Neural cell (in vitro differentiated cells): ENCODE results near the gene HIP1R. TPM values are rescaled to one million over a fixed set of nuclear protein-coding genes. Genes with fewer than 3 reads are reported as not detected.
A peak's percentile ranks its signal among the peaks of the same experiment; 100 is the strongest.

Experiments used
- H2AFZ ChIP-seq: fragments of 200-600, 300-800 bp; sonication (generic), shearing (Covaris generic); 2 replicates; pipeline ENCODE4 v1.6.0; 2014; ENCODE audit warnings: low read depth, mild to moderate bottlenecking, antibody characterized with exemption, low read length, moderate library complexity
- H3F3A ChIP-seq: fragments of 200-600 bp; shearing (Covaris generic); 2 replicates; pipeline ENCODE4 v1.6.1; 2016; ENCODE audit warnings: mild to moderate bottlenecking, moderate library complexity, mixed read lengths, antibody characterized with exemption, low read length; ENCODE audit not compliant: insufficient read depth, poor library complexity, severe bottlenecking
- H3K27ac ChIP-seq: fragments of 200-600, 300-800 bp; sonication (generic), shearing (Covaris generic); 2 replicates; pipeline ENCODE4 v1.5.1; 2014; ENCODE audit warnings: mild to moderate bottlenecking, low read length, moderate library complexity
- H3K27me3 ChIP-seq: fragments of 300-800, 200-600 bp; sonication (generic), shearing (Covaris generic); 2 replicates; pipeline ENCODE4 v1.6.0; 2014; ENCODE audit warnings: mild to moderate bottlenecking, low read depth, low read length, moderate library complexity; ENCODE audit not compliant: insufficient read depth
- H3K36me3 ChIP-seq: fragments of 300-800, 200-600 bp; sonication (generic), shearing (Covaris generic); 2 replicates; pipeline ENCODE4 v1.5.1; 2014; ENCODE audit warnings: mild to moderate bottlenecking, antibody characterized with exemption, low read length, moderate library complexity; ENCODE audit not compliant: insufficient read depth
- H3K4me2 ChIP-seq: fragments of 300-800, 200-600 bp; sonication (generic), shearing (Covaris generic); 2 replicates; pipeline ENCODE4 v1.6.0; 2014; ENCODE audit warnings: mild to moderate bottlenecking, low read length
- H3K4me3 ChIP-seq: fragments of 300-800, 200-600 bp; sonication (generic), shearing (Covaris generic); 2 replicates; pipeline ENCODE4 v1.5.1; 2014; ENCODE audit warnings: mild to moderate bottlenecking, low read length, moderate library complexity
- H3K79me2 ChIP-seq: fragments of 200-600 bp; shearing (Covaris generic); replicated peaks from 2 replicates; pipeline ENCODE4 v1.6.0; 2014; ENCODE audit warnings: mild to moderate bottlenecking, low read length, moderate library complexity; ENCODE audit not compliant: insufficient read depth
- H3K9ac ChIP-seq: fragments of 300-800, 200-600 bp; sonication (generic), shearing (Covaris generic); 2 replicates; pipeline ENCODE4 v1.6.1; 2016; ENCODE audit warnings: mild to moderate bottlenecking, low read length, mixed read lengths
- H3K9me2 ChIP-seq: fragments of 200-600 bp; shearing (Covaris generic); 2 replicates; pipeline ENCODE4 v1.6.1; 2016; ENCODE audit warnings: mild to moderate bottlenecking, low read length, mixed read lengths; ENCODE audit not compliant: insufficient read depth
- H3K9me3 ChIP-seq: fragments of 200-600, 300-800 bp; sonication (generic), shearing (Covaris generic); 2 replicates; pipeline ENCODE4 v1.6.1; 2016; ENCODE audit warnings: mild to moderate bottlenecking, mixed run types, low read length, moderate library complexity, mixed read lengths
- H4K20me1 ChIP-seq: fragments of 200-600 bp; shearing (Covaris generic); 2 replicates; pipeline ENCODE4 v1.6.1; 2016; ENCODE audit warnings: mild to moderate bottlenecking, mixed run types; ENCODE audit not compliant: insufficient read depth
- CTCF ChIP-seq: fragments of 450-650 bp; IDR thresholded peaks from 2 replicates; pipeline ENCODE4 v1.5.1; 2014; ENCODE audit warnings: antibody characterized with exemption, mild to moderate bottlenecking, moderate library complexity; ENCODE audit not compliant: poor library complexity, severe bottlenecking
- EP300 ChIP-seq: fragments of 450-650 bp; conservative IDR thresholded peaks from 2 replicates; pipeline ENCODE4 v1.6.1; 2014; ENCODE audit warnings: antibody characterized with exemption, mild to moderate bottlenecking, moderate library complexity; ENCODE audit not compliant: poor library complexity, severe bottlenecking
- EZH2 ChIP-seq: fragments of 200-600, 300-800 bp; shearing (Covaris generic), sonication (generic); IDR thresholded peaks from 2 replicates; pipeline ENCODE4 v1.6.1; 2014; ENCODE audit warnings: antibody characterized with exemption, low read length, borderline replicate concordance, mild to moderate bottlenecking; ENCODE audit not compliant: insufficient read depth, poor library complexity, severe bottlenecking
- MXI1 ChIP-seq: fragments of 450-650 bp; conservative IDR thresholded peaks from 2 replicates; pipeline ENCODE4 v1.6.1; 2014; ENCODE audit warnings: antibody characterized with exemption, mild to moderate bottlenecking; ENCODE audit not compliant: poor library complexity, severe bottlenecking
- POLR2AphosphoS5 ChIP-seq: IDR thresholded peaks from 2 replicates; pipeline ENCODE4 v1.6.1; 2012
- RAD21 ChIP-seq: fragments of 450-650 bp; conservative IDR thresholded peaks from 2 replicates; pipeline ENCODE4 v1.6.1; 2014; ENCODE audit warnings: antibody characterized with exemption, mild to moderate bottlenecking, moderate library complexity
- REST ChIP-seq: IDR thresholded peaks from 2 replicates; pipeline ENCODE4 v1.6.1; 2012; ENCODE audit warnings: borderline replicate concordance
- SMC3 ChIP-seq: fragments of 450-650 bp; conservative IDR thresholded peaks from 2 replicates; pipeline ENCODE4 v1.6.1; 2014; ENCODE audit warnings: antibody characterized with exemption, mild to moderate bottlenecking, moderate library complexity; ENCODE audit not compliant: poor library complexity
- TAF1 ChIP-seq: IDR thresholded peaks from 2 replicates; pipeline ENCODE4 v1.6.1; 2012; ENCODE audit warnings: low read depth
- polyA plus RNA-seq: library from polyadenylated mRNA; depleted of rRNA; stranded (reverse); fragments of >200 nt; gene quantifications from 2 replicates; pipeline ENCODE4 v1.2.3, GENCODE V29; 2014

HIP1R gene
- polyA plus RNA-seq, 1 donor from 2014 or later, result 270 TPM

- H3K9me3 ChIP-seq, result no peaks in the 10 kb centered on the region
- TF ChIP-seq SMC3, result no peak
- peak; percentile 17 for TF ChIP-seq REST
- TF ChIP-seq MXI1, result peak; percentile 0
- peak overlapping the region; percentile 84 for H3K4me3 ChIP-seq
- H3K27me3 ChIP-seq, result no peaks in the 10 kb centered on the region
- peaks cover 3% of the 10 kb centered on the region for H3F3A ChIP-seq
- H3K36me3 ChIP-seq, result peaks cover 7% of the 10 kb centered on the region
- H4K20me1 ChIP-seq, result peaks cover 20% of the 10 kb centered on the region
- no peak overlapping the region for H3K4me2 ChIP-seq
- peak overlapping the region; percentile 62 for H3K9ac ChIP-seq
- H2AFZ ChIP-seq, result no peak overlapping the region
- H3K27ac ChIP-seq, result no peak overlapping the region
- no peaks in the 10 kb centered on the region for H3K9me2 ChIP-seq
- H3K79me2 ChIP-seq, result peaks cover 46% of the 10 kb centered on the region
Observed at GRCh38 chr12:122835750-122836026, 431 bp downstream of the HIP1R start.

DNA sequence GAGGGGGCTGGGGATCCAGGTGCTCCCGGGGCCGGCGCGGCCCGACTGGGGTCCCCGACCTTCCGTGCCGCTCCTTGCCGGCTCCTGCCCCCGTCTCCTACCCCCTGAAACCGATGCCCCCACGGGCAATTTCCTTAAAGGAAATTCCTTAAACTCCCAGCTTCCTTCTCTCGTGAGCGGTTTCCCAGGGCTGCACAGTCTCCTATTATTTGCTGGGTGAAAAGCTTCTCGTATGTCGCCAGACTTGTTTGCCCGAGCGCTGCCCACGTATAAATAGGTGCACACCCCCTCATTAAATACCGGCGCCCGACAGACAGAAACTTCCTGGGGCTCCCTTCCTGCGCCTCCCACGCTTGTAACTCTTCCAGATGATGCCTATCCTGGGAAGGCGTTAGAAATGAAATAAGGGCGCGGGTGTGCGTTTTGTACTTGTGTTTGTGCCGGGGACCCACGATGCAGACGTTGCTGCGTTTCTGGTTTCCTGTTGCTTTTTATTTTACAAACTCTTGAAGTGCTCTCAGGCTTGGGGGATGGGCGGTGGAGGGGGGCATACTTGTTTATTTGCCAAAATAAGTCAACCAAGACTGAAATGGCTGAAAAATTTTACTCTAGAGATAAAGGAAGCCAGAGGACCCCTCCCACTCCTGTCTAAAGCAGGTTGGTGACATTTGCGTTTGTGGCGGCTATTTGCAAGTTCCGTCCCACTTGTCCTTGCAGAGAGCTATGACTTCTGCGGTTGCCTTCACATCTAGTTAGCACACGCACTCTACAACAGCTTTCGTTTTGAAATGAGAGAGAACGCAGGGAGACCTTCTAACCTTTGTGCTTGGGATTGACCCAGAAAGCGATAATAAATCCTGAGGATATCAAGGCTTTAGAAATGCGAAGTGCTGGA lies 1.0 kb downstream of the HIP1R start:
- H3K9ac ChIP-seq, result peak overlapping the region; percentile 62
- H2AFZ ChIP-seq, result no peak overlapping the region
- TF ChIP-seq POLR2AphosphoS5 (no peak), EZH2 (no peak), REST (no peak), CTCF (no peak), TAF1 (no peak), EP300 (no peak), RAD21 (no peak), MXI1 (no peak), SMC3 (no peak)
- H3K9me2 ChIP-seq, result no peaks in the 10 kb centered on the region
- peak overlapping the region; percentile 84 for H3K4me3 ChIP-seq
- peaks cover 7% of the 10 kb centered on the region for H3K36me3 ChIP-seq
- H3F3A ChIP-seq, result peaks cover 3% of the 10 kb centered on the region
- H3K27me3 ChIP-seq, result no peaks in the 10 kb centered on the region
- peaks cover 24% of the 10 kb centered on the region for H4K20me1 ChIP-seq
- peak overlapping the region; percentile 78 for H3K4me2 ChIP-seq
- H3K79me2 ChIP-seq, result peaks cover 46% of the 10 kb centered on the region
- H3K9me3 ChIP-seq, result no peaks in the 10 kb centered on the region
- no peak overlapping the region for H3K27ac ChIP-seq
